NT2/D1 (cell line): ENCODE results near the gene PSMD10.

Source experiments
- DNase-seq: peaks from one replicate; pipeline ENCODE4 v3.0.0-alpha.2; 2011; ENCODE audit warnings: low read depth, low spot score
- H3K27me3 ChIP-seq: 2 replicates; pipeline ENCODE4 v1.6.0; 2011; ENCODE audit warnings: mild to moderate bottlenecking; ENCODE audit not compliant: insufficient read length, insufficient read depth
- H3K36me3 ChIP-seq: 2 replicates; pipeline ENCODE4 v1.6.1; 2011; ENCODE audit warnings: mild to moderate bottlenecking, low read length, mixed read lengths; ENCODE audit not compliant: insufficient read depth, insufficient read length
- H3K4me1 ChIP-seq: 2 replicates; pipeline ENCODE4 v1.5.1; 2011; ENCODE audit not compliant: insufficient read depth, insufficient read length
- H3K4me3 ChIP-seq: 2 replicates; pipeline ENCODE4 v1.5.1; 2011; ENCODE audit warnings: low read depth; ENCODE audit not compliant: insufficient read length
- H3K9ac ChIP-seq: 2 replicates; pipeline ENCODE4 v1.6.0; 2011; ENCODE audit warnings: low read depth; ENCODE audit not compliant: insufficient read length
- H3K9me3 ChIP-seq: 2 replicates; pipeline ENCODE4 v1.5.1; 2011; ENCODE audit warnings: mild to moderate bottlenecking, low read length; ENCODE audit not compliant: insufficient read depth
- SUZ12 ChIP-seq: IDR thresholded peaks from 2 replicates; pipeline ENCODE4 v1.6.1; 2011; ENCODE audit not compliant: insufficient read length, insufficient read depth; ENCODE audit errors: extremely low read depth
- YY1 ChIP-seq: IDR thresholded peaks from 2 replicates; pipeline ENCODE4 v1.6.1; 2011; ENCODE audit not compliant: insufficient read length, insufficient read depth
- ZNF274 ChIP-seq: IDR thresholded peaks from 2 replicates; pipeline ENCODE4 v1.6.1; 2011; ENCODE audit warnings: mild to moderate bottlenecking, low read depth, low read length

PSMD10 gene

DNA sequence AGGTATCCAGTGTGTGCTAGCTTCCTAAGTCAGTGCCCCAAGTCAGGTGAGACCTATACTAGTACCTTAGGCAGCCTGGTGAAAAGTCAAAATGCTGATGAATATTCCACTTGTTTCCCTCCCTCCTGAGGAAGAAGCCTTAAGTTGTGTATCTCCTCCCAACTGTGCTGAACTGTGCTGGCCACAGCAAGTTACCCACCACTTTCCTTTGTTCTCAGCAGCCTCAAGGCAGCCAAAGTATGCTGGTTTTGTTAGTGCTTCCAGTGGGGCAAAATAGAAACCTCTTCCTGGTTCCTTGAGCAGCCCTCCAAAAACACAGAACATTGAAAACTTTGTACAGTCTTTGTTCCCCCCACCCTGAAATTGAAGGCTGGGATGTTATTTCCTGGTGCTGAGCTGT lies 14.1 kb upstream of the PSMD10 start:
- DNase-seq, result no peak
- Histone ChIP-seq H3K27me3 (no peaks in the 10 kb centered on the region), H3K36me3 (no peaks in the 10 kb centered on the region), H3K4me1 (no peaks in the 10 kb centered on the region), H3K4me3 (no peak overlapping the region), H3K9ac (no peak overlapping the region), H3K9me3 (no peaks in the 10 kb centered on the region)
- TF ChIP-seq ZNF274 (no peak), YY1 (no peak), SUZ12 (no peak)

DNA sequence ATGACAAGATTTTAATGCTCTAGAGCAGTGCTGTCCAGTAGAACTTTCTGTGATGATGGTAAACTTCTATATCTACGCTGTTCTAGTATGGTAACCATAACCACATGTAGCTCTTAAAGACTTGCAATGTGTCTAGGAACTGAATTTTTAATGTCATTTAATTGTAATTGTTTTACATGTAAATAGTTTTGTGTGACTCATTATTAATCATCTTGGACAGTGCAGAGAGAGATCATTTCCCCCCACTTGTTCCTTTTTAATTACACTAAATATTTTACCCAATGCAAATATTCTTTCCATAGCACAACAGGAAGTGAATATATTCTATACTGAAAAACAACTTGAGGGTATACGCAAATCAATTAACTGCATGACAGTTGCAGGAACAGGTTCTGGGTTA lies 6.0 kb upstream of the PSMD10 start:
- no peak for DNase-seq

GRCh38 chrX:108091878-108092291 lies 543 bp upstream of the PSMD10 start:
- H3K36me3 ChIP-seq, result peaks cover 20% of the 10 kb centered on the region
- no peak for TF ChIP-seq ZNF274
- TF ChIP-seq SUZ12, result no peak
- no peak for TF ChIP-seq YY1
- peak overlapping the region; percentile 71 for H3K4me3 ChIP-seq
- H3K4me1 ChIP-seq, result no peaks in the 10 kb centered on the region
- peak overlapping the region; percentile 70 for H3K9ac ChIP-seq
- no peak for DNase-seq
- H3K27me3 ChIP-seq, result no peaks in the 10 kb centered on the region
- H3K9me3 ChIP-seq, result no peaks in the 10 kb centered on the region

More for the DNA sequence above, 6.0 kb upstream of the PSMD10 start:
- H3K4me1 ChIP-seq, result no peaks in the 10 kb centered on the region
- TF ChIP-seq ZNF274, result no peak
- no peak for TF ChIP-seq SUZ12
- no peak for TF ChIP-seq YY1
- H3K9ac ChIP-seq, result no peak overlapping the region
- H3K27me3 ChIP-seq, result no peaks in the 10 kb centered on the region
- no peaks in the 10 kb centered on the region for H3K36me3 ChIP-seq
- H3K9me3 ChIP-seq, result no peaks in the 10 kb centered on the region
- H3K4me3 ChIP-seq, result no peak overlapping the region

DNA sequence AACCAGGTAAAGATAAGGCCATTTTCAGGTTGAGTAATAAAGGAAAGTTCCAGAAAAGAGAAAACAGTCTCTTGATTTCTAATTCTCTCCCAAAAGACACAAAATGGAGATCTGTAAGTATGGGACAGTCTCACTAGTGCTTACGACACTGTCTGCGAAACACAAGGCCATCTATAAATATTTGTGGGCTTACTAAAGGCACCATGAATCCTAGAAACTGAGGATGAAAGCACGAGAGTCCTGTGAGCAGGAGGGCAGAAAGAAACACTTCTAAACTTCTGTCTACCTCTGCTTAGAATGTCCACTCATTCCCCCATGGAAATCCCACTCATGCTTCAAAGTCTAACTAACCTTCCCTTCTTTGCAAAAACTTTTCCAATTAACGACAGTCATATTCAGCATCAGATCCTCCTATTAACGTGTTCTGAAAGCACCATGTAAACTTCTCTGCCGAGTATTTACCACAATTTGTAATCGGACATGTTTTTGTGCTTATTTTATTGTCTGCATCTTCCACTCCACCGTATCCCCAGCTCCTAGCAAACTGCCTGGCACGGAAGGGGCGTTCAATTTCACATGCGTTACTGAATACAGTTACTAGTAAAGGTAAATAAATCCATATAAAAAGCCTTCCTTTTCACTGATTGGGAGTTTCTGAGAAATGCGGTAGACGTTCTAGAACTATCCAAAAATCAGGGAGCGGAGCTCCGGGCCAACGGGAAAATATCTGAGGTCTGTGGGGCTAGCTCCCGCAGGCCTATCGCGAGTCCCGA lies 665 bp downstream of the PSMD10 start:
- Histone ChIP-seq H3K4me1 (no peaks in the 10 kb centered on the region), H3K27me3 (no peaks in the 10 kb centered on the region), H3K9me3 (no peaks in the 10 kb centered on the region), H3K36me3 (peaks cover 31% of the 10 kb centered on the region), H3K4me3 (peak overlapping the region; percentile 72), H3K9ac (peak overlapping the region; percentile 91)
- TF ChIP-seq SUZ12 (no peak), ZNF274 (no peak), YY1 (no peak)
- no peak for DNase-seq

- Histone ChIP-seq H3K4me3 (no peak overlapping the region), H3K27me3 (no peaks in the 10 kb centered on the region)
Measured at GRCh38 chrX:108088511-108088910, 2.8 kb downstream of the PSMD10 start.

GRCh38 chrX:108087792-108088191 lies 3.5 kb downstream of the PSMD10 start:
- peaks cover 50% of the 10 kb centered on the region for H3K36me3 ChIP-seq
- no peaks in the 10 kb centered on the region for H3K27me3 ChIP-seq
- H3K9me3 ChIP-seq, result no peaks in the 10 kb centered on the region
- TF ChIP-seq ZNF274, result no peak
- no peak for TF ChIP-seq YY1
- no peak for TF ChIP-seq SUZ12
- no peak for DNase-seq
- no peak overlapping the region for H3K4me3 ChIP-seq
- no peaks in the 10 kb centered on the region for H3K4me1 ChIP-seq
- H3K9ac ChIP-seq, result no peak overlapping the region

More at GRCh38 chrX:108088511-108088910, 2.8 kb downstream of the PSMD10 start:
- no peaks in the 10 kb centered on the region for H3K9me3 ChIP-seq
- H3K4me1 ChIP-seq, result no peaks in the 10 kb centered on the region
- peaks cover 50% of the 10 kb centered on the region for H3K36me3 ChIP-seq
- no peak for TF ChIP-seq YY1
- no peak for TF ChIP-seq ZNF274
- TF ChIP-seq SUZ12, result no peak
- no peak for DNase-seq
- no peak overlapping the region for H3K9ac ChIP-seq

DNA sequence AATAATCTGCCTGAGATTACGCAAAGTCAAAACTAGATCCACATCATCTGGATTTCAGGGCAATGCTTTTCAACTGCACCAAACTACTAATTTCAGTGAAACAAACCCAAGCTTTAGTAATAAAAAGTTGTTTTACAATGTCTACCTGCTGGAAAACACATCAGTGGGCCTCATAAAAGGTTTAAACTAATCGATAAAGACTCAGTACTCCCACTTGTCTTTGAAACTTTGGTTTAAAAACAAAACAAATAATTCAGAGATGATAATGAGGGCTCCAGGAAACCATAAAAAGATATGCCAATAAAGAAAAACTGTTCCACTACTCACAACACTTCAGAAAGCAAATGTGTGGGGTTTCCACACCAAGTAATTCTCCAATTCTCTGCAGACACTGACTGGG lies 10.2 kb downstream of the PSMD10 start:
- DNase-seq, result no peak
- H3K27me3 ChIP-seq, result no peaks in the 10 kb centered on the region
- no peak for TF ChIP-seq SUZ12
- no peak for TF ChIP-seq YY1
- TF ChIP-seq ZNF274, result no peak
- peaks cover 23% of the 10 kb centered on the region for H3K36me3 ChIP-seq
- H3K9ac ChIP-seq, result no peak overlapping the region
- no peaks in the 10 kb centered on the region for H3K9me3 ChIP-seq
- H3K4me1 ChIP-seq, result no peaks in the 10 kb centered on the region
- H3K4me3 ChIP-seq, result no peak overlapping the region
